K562 (cell line): ENCODE results near the gene ARHGEF16. TPM values are rescaled to one million over a fixed set of nuclear protein-coding genes. Genes with fewer than 3 reads are reported as not detected.

Experiments used
- ATAC-seq: fragments of 200-7000 bp; cut with Tn5 transposase; 3 replicates; pipeline ENCODE4 v1.9.1; 2020; ENCODE audit warnings: moderate library complexity
- BruUV-seq: library from RNA; stranded (reverse); fragments of 400-500 nt; replicated peaks from 2 replicates; lab custom pipeline; 2021; lab: Mats Ljungman, UMichigan
- CTCF ChIA-PET: fragments of 300-600 bp; formaldehyde crosslinking; extraction: SDS; loops from one replicate; lab custom pipeline; 2021; ENCODE audit warnings: low intra/inter-chr PET ratio; lab: Yijun Ruan, JAX
- POLR2A ChIA-PET: fragments of 300-600, 350-650 bp; sonication (Branson Sonifier 250); formaldehyde crosslinking; extraction: SDS; loops from one replicate; lab custom pipeline; 2021; ENCODE audit warnings: antibody characterized with exemption, inconsistent platforms; lab: Yijun Ruan, JAX
- DNase-seq, 4 experiments: peaks; one replicate each; pipeline versions ENCODE4 v3.0.0 to v3.0.0-alpha.2; 2011 to 2018; ENCODE audit warnings: low spot score in 3 of 4, mixed read lengths in 3 of 4; ENCODE audit errors: extremely low read depth in 1 of 4
- FAIRE-seq: peaks from 2 replicates; lab custom pipeline; 2011; peaks lifted over from hg19 to GRCh38; lab: Jason Lieb, UNC
- H2AFZ ChIP-seq: 2 replicates; pipeline ENCODE4 v1.6.0; 2011; ENCODE audit warnings: low read depth, low read length, control low read depth, inconsistent platforms
- H3K27ac ChIP-seq: fragments of 200-600 bp; 3 replicates; pipeline ENCODE4 v1.8.0; 2011; ENCODE audit warnings: low read depth, mild to moderate bottlenecking, control low read depth, inconsistent platforms, low read length, moderate library complexity, mixed read lengths; ENCODE audit errors: extremely low read depth
- H3K27me3 ChIP-seq, 2 experiments: fragments of 300-600 bp in 1 of 2; 2 replicates in 1 of 2; 3 replicates in 1 of 2; pipeline versions ENCODE4 v1.6.0 to v1.8.0; 2011; ENCODE audit warnings: inconsistent platforms in 2 of 2, low read length in 2 of 2, mild to moderate bottlenecking in 1 of 2, mixed read lengths in 1 of 2, moderate library complexity in 1 of 2; ENCODE audit not compliant: control insufficient read depth in 2 of 2, insufficient read depth in 2 of 2
- H3K36me3 ChIP-seq: fragments of 300-600 bp; 3 replicates; pipeline ENCODE4 v1.8.0; 2011; ENCODE audit warnings: mild to moderate bottlenecking, low read length, inconsistent platforms; ENCODE audit not compliant: control insufficient read depth, insufficient read depth
- H3K4me1 ChIP-seq, 2 experiments: fragments of 200-600 bp in 1 of 2; replicated peaks in 1 of 2; 2 replicates in 1 of 2; 3 replicates in 1 of 2; pipeline versions ENCODE4 v1.5.1 to v1.8.0; 2011; ENCODE audit warnings: inconsistent platforms in 2 of 2, low read length in 2 of 2, mild to moderate bottlenecking in 1 of 2, mixed read lengths in 1 of 2, moderate library complexity in 1 of 2; ENCODE audit not compliant: control insufficient read depth in 2 of 2, insufficient read depth in 2 of 2
- H3K4me2 ChIP-seq: 2 replicates; pipeline ENCODE4 v1.6.1; 2011; ENCODE audit warnings: low read length, control low read depth, inconsistent platforms, mixed read lengths; ENCODE audit not compliant: insufficient read depth
- H3K4me3 ChIP-seq: fragments of 200-600 bp; sonication (generic), shearing (Covaris generic); 2 replicates; pipeline ENCODE4 v1.5.1; 2016; ENCODE audit warnings: control low read depth, inconsistent platforms
- H3K79me2 ChIP-seq: fragments of 200-600 bp; 3 replicates; pipeline ENCODE4 v1.8.0; 2011; ENCODE audit warnings: low read length, inconsistent platforms; ENCODE audit not compliant: control insufficient read depth, insufficient read depth
- H3K9ac ChIP-seq, 2 experiments: 2 replicates each; pipeline versions ENCODE4 v1.6.0 to v1.6.1; 2011; ENCODE audit warnings: low read depth in 2 of 2, low read length in 2 of 2, control low read depth in 1 of 2, inconsistent platforms in 1 of 2, mild to moderate bottlenecking in 1 of 2, mixed read lengths in 1 of 2; ENCODE audit not compliant: insufficient read depth in 1 of 2
- H3K9me1 ChIP-seq: one replicate; pipeline ENCODE4 v1.6.0; 2011; ENCODE audit warnings: inconsistent platforms, mild to moderate bottlenecking, low read length, moderate library complexity; ENCODE audit not compliant: control insufficient read depth, insufficient read depth
- H3K9me3 ChIP-seq: replicated peaks from 2 replicates; pipeline ENCODE4 v1.5.1; 2011; ENCODE audit warnings: low read depth, low read length, inconsistent platforms; ENCODE audit not compliant: control insufficient read depth, insufficient read depth
- H4K20me1 ChIP-seq: replicated peaks from 2 replicates; pipeline ENCODE4 v1.6.1; 2011; ENCODE audit warnings: low read length, inconsistent platforms, mixed read lengths; ENCODE audit not compliant: control insufficient read depth, insufficient read depth
- BHLHE40 ChIP-seq: IDR thresholded peaks from 2 replicates; pipeline ENCODE4 v1.6.1; 2011; ENCODE audit warnings: low read length, improper control_type of control experiment
- ILF3 ChIP-seq: fragments of 450-650 bp; IDR thresholded peaks from 2 replicates; pipeline ENCODE4 v1.6.1; 2018; ENCODE audit warnings: antibody characterized with exemption, mild to moderate bottlenecking, moderate library complexity, borderline replicate concordance
- WGBS: fragments of 100-300 bp; shearing (Covaris generic); methylation state at CpG from one replicate; pipeline ENCODE4 v1.1.6; 2016; ENCODE audit warnings: low coverage, mixed read lengths; ENCODE audit not compliant: insufficient coverage; ENCODE audit errors: missing lambda C conversion rate; 5-methylcytosine and 5-hydroxymethylcytosine counted together
- in situ Hi-C: fragments of 300-500 bp; cut with MboI; formaldehyde crosslinking; loops from 4 replicates; pipeline ENCODE4 v1.15.0; 2018; ENCODE audit warnings: inconsistent platforms, mixed read lengths
- intact Hi-C: fragments of 100-400 bp; cut with micrococcal nuclease; formaldehyde crosslinking; loops from 2 replicates; pipeline ENCODE4 v1.14.2; 2022
- polyA plus RNA-seq, 8 experiments: library from polyadenylated mRNA; depleted of rRNA in 4 of 8; stranded (reverse) in 5 of 8; unstranded in 3 of 8; fragments of >200 nt; fragmentation: Nextera tagmentation in 2 of 8; fragmentation: Illumina TruSeq in 1 of 8; extraction: Ambion mirVana in 2 of 8; extraction: Trizol in 1 of 8; gene quantifications; 2 replicates each; pipeline versions ENCODE4 v1.2.1 to v1.2.3, GENCODE V29; 2011 to 2014; ENCODE audit warnings: inconsistent platforms in 1 of 8, missing spikeins in 1 of 8
- total RNA-seq, 7 experiments: library from RNA; depleted of rRNA in 6 of 7; stranded (reverse); fragments of >200 nt in 6 of 7; fragmentation: Illumina TruSeq in 2 of 7; extraction: Trizol in 2 of 7; gene quantifications; 2 replicates each; pipeline versions ENCODE4 v1.2.1 to v1.2.3, GENCODE V29; 2011 to 2021; ENCODE audit warnings: low replicate concordance in 1 of 7
- TF ChIP-seq, protein P1 (sequence below): sonication (generic); formaldehyde crosslinking; IDR thresholded peaks from 2 replicates; pipeline ENCODE4 v1.8.0; 2022; ENCODE audit warnings: missing genetic modification reagents, mild to moderate bottlenecking, borderline replicate concordance

Gene ARHGEF16
- total and polyA plus RNA-seq, 9 of the 15 experiments (the other 6 are each of a cell fraction or from before 2014, with no cell fraction given) = 0.15 to 1.2 (median 0.49) TPM; not detected in 2

DNA sequence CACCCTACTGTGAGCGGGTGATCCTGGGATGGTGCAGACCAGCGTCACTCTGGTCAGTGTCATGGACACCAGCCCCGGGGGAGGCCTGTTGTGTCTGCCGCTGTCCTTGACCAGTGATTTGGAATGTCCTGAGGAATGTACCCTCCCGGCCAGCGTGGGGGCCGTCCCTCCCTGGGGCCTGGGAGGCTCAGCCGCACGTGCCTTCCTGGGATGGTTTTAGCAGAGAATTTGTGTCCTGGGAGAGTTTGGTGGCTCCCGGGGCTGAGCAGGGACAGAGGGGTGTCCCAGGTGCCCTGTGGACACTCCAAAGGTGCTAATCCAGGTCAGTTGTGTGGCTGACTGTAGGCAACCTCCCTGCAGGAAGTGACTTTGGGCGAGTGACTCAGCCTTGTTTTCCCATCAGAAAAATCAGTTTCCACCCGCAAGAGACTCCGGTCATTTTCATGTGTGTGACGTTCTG, 6.2 kb downstream of the ARHGEF16 start:
- TF ChIP-seq, protein P1, sequence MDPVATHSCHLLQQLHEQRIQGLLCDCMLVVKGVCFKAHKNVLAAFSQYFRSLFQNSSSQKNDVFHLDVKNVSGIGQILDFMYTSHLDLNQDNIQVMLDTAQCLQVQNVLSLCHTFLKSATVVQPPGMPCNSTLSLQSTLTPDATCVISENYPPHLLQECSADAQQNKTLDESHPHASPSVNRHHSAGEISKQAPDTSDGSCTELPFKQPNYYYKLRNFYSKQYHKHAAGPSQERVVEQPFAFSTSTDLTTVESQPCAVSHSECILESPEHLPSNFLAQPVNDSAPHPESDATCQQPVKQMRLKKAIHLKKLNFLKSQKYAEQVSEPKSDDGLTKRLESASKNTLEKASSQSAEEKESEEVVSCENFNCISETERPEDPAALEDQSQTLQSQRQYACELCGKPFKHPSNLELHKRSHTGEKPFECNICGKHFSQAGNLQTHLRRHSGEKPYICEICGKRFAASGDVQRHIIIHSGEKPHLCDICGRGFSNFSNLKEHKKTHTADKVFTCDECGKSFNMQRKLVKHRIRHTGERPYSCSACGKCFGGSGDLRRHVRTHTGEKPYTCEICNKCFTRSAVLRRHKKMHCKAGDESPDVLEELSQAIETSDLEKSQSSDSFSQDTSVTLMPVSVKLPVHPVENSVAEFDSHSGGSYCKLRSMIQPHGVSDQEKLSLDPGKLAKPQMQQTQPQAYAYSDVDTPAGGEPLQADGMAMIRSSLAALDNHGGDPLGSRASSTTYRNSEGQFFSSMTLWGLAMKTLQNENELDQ (CRISPR knock-in tag) = no peak
- no peak for TF ChIP-seq ILF3
- TF ChIP-seq BHLHE40 = 0 out of 2 replicates have a peak, but pooled peaks have one; percentile 16
- Histone ChIP-seq H3K79me2 (no peaks in the 10 kb centered on the region), H3K4me1 (peaks cover 0 to 27% of the 10 kb centered on the region in 2 experiments; a peak in 2 of 5 replicates), H3K9me3 (no peaks in the 10 kb centered on the region), H3K9me1 (no peaks in the 10 kb centered on the region), H3K4me2 (no peak overlapping the region), H3K9ac (no peak overlapping the region), H2AFZ (no peak overlapping the region), H3K27me3 (peaks cover 61 to 93% of the 10 kb centered on the region in 2 experiments; a peak in 4 of 5 replicates), H3K36me3 (no peaks in the 10 kb centered on the region), H3K4me3 (no peak overlapping the region), H4K20me1 (peaks cover 57% of the 10 kb centered on the region), H3K27ac (no peak overlapping the region)
- no TSS peak for BruUV-seq
- FAIRE-seq (no peak), ATAC-seq (no peak), DNase-seq (no peak)
- in situ Hi-C loops (no loop called here), intact Hi-C loops (no loop called here)
- POLR2A ChIA-PET = no interaction called here
- CTCF ChIA-PET = no interaction called here
- WGBS = 4% methylated on average over 14 of the region's 14 CpGs
